Measurements from ENCODE around the gene CFDP1. TPM values are rescaled to one million over a fixed set of nuclear protein-coding genes. Genes with fewer than 3 reads are reported as not detected.
A peak's percentile ranks its signal among the peaks of the same experiment; 100 is the strongest.

CFDP1 gene
- total RNA-seq, 6 experiments from 2014 or later = 23.9 to 43.3 (median 36.0) TPM

GRCh38 chr16:75264999-75265910, 168.0 kb downstream of the CFDP1 start:
- H3K27ac ChIP-seq = peak overlapping the region; percentile 89 to 96 (median 92)
- no peaks in the 10 kb centered on the region for H3K27me3 ChIP-seq
- intact Hi-C loops (cut with DNase I) = no loop called here
- peak overlapping the region; percentile 85 to 98 (median 95) for H3K4me3 ChIP-seq
- WGBS (ENCODE audit: insufficient coverage, low coverage, low lambda C conversion rate, missing lambda C conversion rate) = 0% methylated on average over 1 of the region's 74 CpGs
- ATAC-seq (peak; percentile 31 to 45 (median 38)), DNase-seq (peak; percentile 76 to 77 (median 76))
- H3K36me3 ChIP-seq = no peaks in the 10 kb centered on the region
- H3K4me1 ChIP-seq = peaks cover 0 to 39% (median 23%) of the 10 kb centered on the region in 4 donors
- no peak for TF ChIP-seq POLR2A (IDR thresholded peaks at IDR 0.05)
- TF ChIP-seq CTCF (IDR thresholded peaks at IDR 0.05) = no peak
- H3K9me3 ChIP-seq = no peaks in the 10 kb centered on the region

GRCh38 chr16:75264457-75264998, 168.8 kb downstream of the CFDP1 start:
- TF ChIP-seq POLR2A (IDR thresholded peaks at IDR 0.05) (no peak), CTCF (IDR thresholded peaks at IDR 0.05) (no peak)
- WGBS (ENCODE audit: insufficient coverage, low coverage, low lambda C conversion rate, missing lambda C conversion rate) = 11% methylated on average over 10 of the region's 14 CpGs
- H3K9me3 ChIP-seq = no peaks in the 10 kb centered on the region
- peak overlapping the region; percentile 85 to 98 (median 95) for H3K4me3 ChIP-seq
- H3K4me1 ChIP-seq = peaks cover 0 to 39% (median 23%) of the 10 kb centered on the region in 4 donors
- ATAC-seq (peak; percentile 1 to 13 (median 2)), DNase-seq (peak in 1 of 3 donors; percentile 60)
- no peaks in the 10 kb centered on the region for H3K27me3 ChIP-seq
- intact Hi-C loops (cut with DNase I) = no loop called here
- H3K36me3 ChIP-seq = no peaks in the 10 kb centered on the region
- peak overlapping the region; percentile 89 to 96 (median 92) for H3K27ac ChIP-seq

GRCh38 chr16:75263963-75264445, 169.3 kb downstream of the CFDP1 start:
- 44% methylated on average over 3 of the region's 8 CpGs for WGBS (ENCODE audit: insufficient coverage, low coverage, low lambda C conversion rate, missing lambda C conversion rate)

More at GRCh38 chr16:75263963-75264445, 169.3 kb downstream of the CFDP1 start:
- Histone ChIP-seq H3K9me3 (no peaks in the 10 kb centered on the region), H3K4me3 (peak overlapping the region; percentile 85 to 98 (median 95)), H3K27me3 (no peaks in the 10 kb centered on the region), H3K36me3 (no peaks in the 10 kb centered on the region), H3K4me1 (peaks cover 0 to 39% (median 23%) of the 10 kb centered on the region in 4 donors), H3K27ac (peak overlapping the region; percentile 89 to 96 (median 92))
- DNase-seq = peak; percentile 88 to 97 (median 92)
- TF ChIP-seq CTCF (IDR thresholded peaks at IDR 0.05) (no peak), POLR2A (IDR thresholded peaks at IDR 0.05) (peak; percentile 60)
- intact Hi-C loops (cut with DNase I) = no loop called here
- peak; percentile 75 to 88 (median 80) for ATAC-seq
